ENCODE measurements around the gene PRSS48.
A peak's percentile ranks its signal among the peaks of the same experiment; 100 is the strongest.
"Not testable (repeated sequence)": the region's sequence is repeated elsewhere in the genome, so short reads cannot be mapped to it uniquely, and the experiment has no call there.

The PRSS48 gene

DNA sequence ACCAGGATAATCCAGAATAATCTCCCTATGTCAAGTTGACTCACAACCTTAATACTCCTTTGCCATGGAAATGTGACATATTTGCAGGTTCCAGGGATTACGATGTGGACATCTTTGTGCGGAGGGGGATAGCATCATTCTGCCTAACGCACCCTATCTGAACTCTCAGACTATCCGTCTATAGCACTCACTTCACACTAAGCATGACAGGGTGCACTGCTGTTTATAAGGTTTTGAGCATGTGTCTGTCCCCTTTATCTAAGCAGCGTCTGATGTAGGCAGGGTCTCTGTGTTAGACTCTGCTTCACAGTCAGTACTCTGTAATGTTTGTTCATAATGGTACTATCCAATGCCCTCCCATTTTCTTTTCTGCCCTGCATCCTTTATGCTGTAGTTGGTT is 43.4 kb upstream of the PRSS48 start:
- Mint-ChIP-seq H3K4me3 (no peak overlapping the region), H3K4me1 (peaks cover 4% of the 10 kb centered on the region), H3K27me3 (ENCODE audit: low read depth, poor library complexity) (no peaks in the 10 kb centered on the region), H3K36me3 (ENCODE audit: low read depth) (peaks cover 52% of the 10 kb centered on the region), H3K27ac (no peak overlapping the region), H3K9me3 (peaks cover 14% of the 10 kb centered on the region)
- DNase-seq: no peak
- TF ChIP-seq, protein P1, sequence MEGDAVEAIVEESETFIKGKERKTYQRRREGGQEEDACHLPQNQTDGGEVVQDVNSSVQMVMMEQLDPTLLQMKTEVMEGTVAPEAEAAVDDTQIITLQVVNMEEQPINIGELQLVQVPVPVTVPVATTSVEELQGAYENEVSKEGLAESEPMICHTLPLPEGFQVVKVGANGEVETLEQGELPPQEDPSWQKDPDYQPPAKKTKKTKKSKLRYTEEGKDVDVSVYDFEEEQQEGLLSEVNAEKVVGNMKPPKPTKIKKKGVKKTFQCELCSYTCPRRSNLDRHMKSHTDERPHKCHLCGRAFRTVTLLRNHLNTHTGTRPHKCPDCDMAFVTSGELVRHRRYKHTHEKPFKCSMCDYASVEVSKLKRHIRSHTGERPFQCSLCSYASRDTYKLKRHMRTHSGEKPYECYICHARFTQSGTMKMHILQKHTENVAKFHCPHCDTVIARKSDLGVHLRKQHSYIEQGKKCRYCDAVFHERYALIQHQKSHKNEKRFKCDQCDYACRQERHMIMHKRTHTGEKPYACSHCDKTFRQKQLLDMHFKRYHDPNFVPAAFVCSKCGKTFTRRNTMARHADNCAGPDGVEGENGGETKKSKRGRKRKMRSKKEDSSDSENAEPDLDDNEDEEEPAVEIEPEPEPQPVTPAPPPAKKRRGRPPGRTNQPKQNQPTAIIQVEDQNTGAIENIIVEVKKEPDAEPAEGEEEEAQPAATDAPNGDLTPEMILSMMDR (IDR thresholded peaks at IDR 0.05): no peak

DNA sequence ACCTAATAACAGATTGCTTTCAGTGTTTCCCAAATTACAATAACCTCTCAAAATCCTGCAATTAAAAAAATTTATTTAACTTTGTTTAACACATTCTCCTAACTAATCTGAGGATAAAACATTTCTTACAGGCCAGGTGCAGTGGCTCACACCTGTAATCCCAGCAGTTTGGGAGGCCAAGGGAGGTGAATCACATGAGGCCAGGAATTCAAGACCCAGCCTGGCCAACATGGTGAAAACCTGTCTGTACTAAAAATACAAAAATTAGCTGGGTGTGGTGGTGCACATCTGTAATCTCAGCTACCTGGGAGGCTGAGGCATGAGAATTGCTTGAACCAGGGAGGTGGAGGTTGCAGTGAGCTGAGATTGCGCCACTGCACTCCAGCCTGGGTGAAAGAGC is 41.6 kb upstream of the PRSS48 start:
- H3K27me3 Mint-ChIP-seq (ENCODE audit: low read depth, poor library complexity); H3K27ac Mint-ChIP-seq; H3K4me1 Mint-ChIP-seq; DNase-seq; H3K4me3 Mint-ChIP-seq; H3K9me3 Mint-ChIP-seq: not testable (repeated sequence)
- H3K36me3 Mint-ChIP-seq (ENCODE audit: low read depth): peaks cover 48% of the 10 kb centered on the region

DNA sequence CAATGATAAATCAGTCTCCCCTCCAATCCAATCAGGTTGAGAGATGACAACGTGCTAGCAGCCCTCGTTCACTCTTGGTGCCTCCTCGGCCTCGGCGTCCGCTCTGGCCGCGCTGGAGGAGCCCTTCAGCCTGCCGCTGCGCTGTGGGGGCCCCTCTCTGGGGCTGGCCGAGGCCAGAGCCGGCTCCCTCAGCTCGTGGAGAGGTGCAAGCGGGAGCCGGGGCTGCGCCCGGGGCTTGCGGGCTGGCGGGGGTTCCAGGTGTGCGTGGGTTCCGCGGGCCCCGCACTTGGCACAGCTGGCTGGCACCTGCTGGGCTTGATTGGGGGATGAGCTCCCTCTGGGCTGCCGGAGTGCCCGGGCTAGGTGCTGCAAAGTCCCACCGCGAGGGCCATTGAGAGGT is 40.9 kb upstream of the PRSS48 start:
- Mint-ChIP-seq H3K27ac (no peak overlapping the region), H3K4me3 (no peak overlapping the region), H3K9me3 (peaks cover 9% of the 10 kb centered on the region), H3K36me3 (ENCODE audit: low read depth) (peaks cover 48% of the 10 kb centered on the region), H3K27me3 (ENCODE audit: low read depth, poor library complexity) (no peaks in the 10 kb centered on the region), H3K4me1 (peaks cover 4% of the 10 kb centered on the region)
- DNase-seq: no peak
- TF ChIP-seq, protein P1 (IDR thresholded peaks at IDR 0.05): no peak

DNA sequence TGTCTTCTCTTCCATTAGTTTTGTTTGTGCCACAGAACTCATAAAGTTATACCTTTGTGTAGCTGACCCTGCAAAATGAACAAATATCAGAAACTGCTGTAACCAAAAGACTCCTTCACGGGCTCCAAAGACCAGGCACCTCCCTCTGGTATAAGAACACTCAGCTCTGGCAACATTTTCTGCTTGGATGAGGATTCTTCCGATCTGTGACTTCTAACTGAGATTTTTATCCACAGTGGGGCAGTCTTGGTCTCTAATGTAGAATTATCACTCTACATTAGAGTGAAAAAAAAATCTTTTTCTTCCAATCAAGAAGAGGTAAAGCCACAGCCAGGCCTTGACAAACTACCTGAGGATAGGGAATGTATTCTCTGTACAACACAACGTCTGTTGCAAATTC is 38.5 kb upstream of the PRSS48 start:
- no peak overlapping the region for H3K27ac Mint-ChIP-seq
- TF ChIP-seq, protein P1 (IDR thresholded peaks at IDR 0.05): no peak

DNA sequence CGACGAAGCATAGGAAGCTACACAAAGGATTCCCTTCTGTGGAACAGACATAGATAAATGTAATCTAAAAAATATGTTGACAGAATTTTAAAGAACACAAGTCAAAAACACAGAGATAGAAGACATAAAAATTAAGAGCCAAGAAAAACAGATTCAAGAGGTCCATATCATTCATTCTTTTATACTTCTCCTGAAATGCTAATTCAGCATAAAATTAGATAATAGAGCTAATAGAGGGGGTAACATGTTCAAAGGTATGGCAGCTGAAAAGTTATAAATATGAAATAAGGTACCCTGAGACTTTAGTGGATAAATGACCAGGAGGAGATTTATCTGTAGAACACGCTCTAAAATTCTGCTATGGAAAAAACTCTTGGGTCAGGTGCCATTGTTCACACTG is 37.4 kb upstream of the PRSS48 start:
- Mint-ChIP-seq H3K27ac (peak overlapping the region; percentile 36), H3K27me3 (ENCODE audit: low read depth, poor library complexity) (no peaks in the 10 kb centered on the region), H3K9me3 (peaks cover 9% of the 10 kb centered on the region), H3K4me3 (no peak overlapping the region), H3K4me1 (no peaks in the 10 kb centered on the region), H3K36me3 (ENCODE audit: low read depth) (peaks cover 36% of the 10 kb centered on the region)
- TF ChIP-seq, protein P1 (IDR thresholded peaks at IDR 0.05): no peak
- DNase-seq: no peak

More for the DNA sequence above, 38.5 kb upstream of the PRSS48 start:
- DNase-seq: no peak
- Mint-ChIP-seq H3K9me3 (peaks cover 9% of the 10 kb centered on the region), H3K4me3 (no peak overlapping the region), H3K4me1 (no peaks in the 10 kb centered on the region), H3K27me3 (ENCODE audit: low read depth, poor library complexity) (no peaks in the 10 kb centered on the region), H3K36me3 (ENCODE audit: low read depth) (peaks cover 35% of the 10 kb centered on the region)

DNA sequence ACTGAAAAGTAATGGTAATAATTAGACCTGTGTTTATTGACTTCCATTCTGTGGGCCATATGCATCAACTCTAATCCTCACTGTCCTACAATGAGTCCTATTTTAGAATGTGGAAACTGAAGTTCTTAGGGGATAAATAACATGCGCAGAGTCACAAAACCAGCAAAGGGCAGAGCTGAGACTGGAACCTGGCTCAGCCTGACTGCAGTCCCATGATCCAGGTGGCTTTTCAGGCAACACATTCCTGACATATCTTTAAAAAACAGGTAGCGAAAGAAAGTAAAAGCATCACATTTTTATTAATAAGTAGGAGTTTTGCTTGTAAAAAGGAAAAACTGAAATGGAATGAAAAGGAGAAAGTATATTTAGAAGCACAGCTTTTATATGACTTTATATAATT is 34.7 kb upstream of the PRSS48 start:
- Mint-ChIP-seq H3K9me3 (peaks cover 3% of the 10 kb centered on the region), H3K27me3 (ENCODE audit: low read depth, poor library complexity) (no peaks in the 10 kb centered on the region), H3K4me1 (no peaks in the 10 kb centered on the region), H3K36me3 (ENCODE audit: low read depth) (peaks cover 36% of the 10 kb centered on the region), H3K4me3 (no peak overlapping the region), H3K27ac (no peak overlapping the region)
- TF ChIP-seq, protein P1 (IDR thresholded peaks at IDR 0.05): no peak
- no peak for DNase-seq

All from nephron progenitor cell (in vitro differentiated cells).